Fibroblast of lung (primary cell): Measurements from ENCODE around the gene ACO1.

Experiments
- EZH2 ChIP-seq: IDR thresholded peaks from 2 replicates; pipeline ENCODE4 v1.5.1; 2012; ENCODE audit warnings: low read length, control low read depth, mild to moderate bottlenecking; ENCODE audit errors: missing control alignments
- TF ChIP-seq, protein P1 (sequence below), 2 donors: IDR thresholded peaks in 1 of 2; conservative IDR thresholded peaks in 1 of 2; 1 replicate in 1 of 2; 2 replicates in 1 of 2; pipeline ENCODE4 v1.5.1; 2011 to 2012; ENCODE audit warnings: low read length in 2 of 2, control low read depth in 1 of 2, inconsistent platforms in 1 of 2, low read depth in 1 of 2, mild to moderate bottlenecking in 1 of 2

GRCh38 chr9:32387256-32387655, 2.8 kb downstream of the ACO1 start:
- TF ChIP-seq, protein P1, sequence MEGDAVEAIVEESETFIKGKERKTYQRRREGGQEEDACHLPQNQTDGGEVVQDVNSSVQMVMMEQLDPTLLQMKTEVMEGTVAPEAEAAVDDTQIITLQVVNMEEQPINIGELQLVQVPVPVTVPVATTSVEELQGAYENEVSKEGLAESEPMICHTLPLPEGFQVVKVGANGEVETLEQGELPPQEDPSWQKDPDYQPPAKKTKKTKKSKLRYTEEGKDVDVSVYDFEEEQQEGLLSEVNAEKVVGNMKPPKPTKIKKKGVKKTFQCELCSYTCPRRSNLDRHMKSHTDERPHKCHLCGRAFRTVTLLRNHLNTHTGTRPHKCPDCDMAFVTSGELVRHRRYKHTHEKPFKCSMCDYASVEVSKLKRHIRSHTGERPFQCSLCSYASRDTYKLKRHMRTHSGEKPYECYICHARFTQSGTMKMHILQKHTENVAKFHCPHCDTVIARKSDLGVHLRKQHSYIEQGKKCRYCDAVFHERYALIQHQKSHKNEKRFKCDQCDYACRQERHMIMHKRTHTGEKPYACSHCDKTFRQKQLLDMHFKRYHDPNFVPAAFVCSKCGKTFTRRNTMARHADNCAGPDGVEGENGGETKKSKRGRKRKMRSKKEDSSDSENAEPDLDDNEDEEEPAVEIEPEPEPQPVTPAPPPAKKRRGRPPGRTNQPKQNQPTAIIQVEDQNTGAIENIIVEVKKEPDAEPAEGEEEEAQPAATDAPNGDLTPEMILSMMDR (conservative IDR thresholded peaks at IDR 0.05 in 1 of 2, IDR thresholded peaks at IDR 0.05 in 1 of 2; ENCODE audit: low read depth in 1 of 2, low read length in 2 of 2): no peak
- no peak for TF ChIP-seq EZH2
